Measurements from ENCODE around the gene VIPR1. TPM values are rescaled to one million over a fixed set of nuclear protein-coding genes. Genes with fewer than 3 reads are reported as not detected.

Gene VIPR1, protein sequence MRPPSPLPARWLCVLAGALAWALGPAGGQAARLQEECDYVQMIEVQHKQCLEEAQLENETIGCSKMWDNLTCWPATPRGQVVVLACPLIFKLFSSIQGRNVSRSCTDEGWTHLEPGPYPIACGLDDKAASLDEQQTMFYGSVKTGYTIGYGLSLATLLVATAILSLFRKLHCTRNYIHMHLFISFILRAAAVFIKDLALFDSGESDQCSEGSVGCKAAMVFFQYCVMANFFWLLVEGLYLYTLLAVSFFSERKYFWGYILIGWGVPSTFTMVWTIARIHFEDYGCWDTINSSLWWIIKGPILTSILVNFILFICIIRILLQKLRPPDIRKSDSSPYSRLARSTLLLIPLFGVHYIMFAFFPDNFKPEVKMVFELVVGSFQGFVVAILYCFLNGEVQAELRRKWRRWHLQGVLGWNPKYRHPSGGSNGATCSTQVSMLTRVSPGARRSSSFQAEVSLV
- 0.19 TPM for polyA plus RNA-seq (2013, experiment 1 of 2; ENCODE audit: insufficient read length)
- polyA plus RNA-seq (2013, experiment 2 of 2; ENCODE audit: insufficient read length) = 0.42 TPM

DNA sequence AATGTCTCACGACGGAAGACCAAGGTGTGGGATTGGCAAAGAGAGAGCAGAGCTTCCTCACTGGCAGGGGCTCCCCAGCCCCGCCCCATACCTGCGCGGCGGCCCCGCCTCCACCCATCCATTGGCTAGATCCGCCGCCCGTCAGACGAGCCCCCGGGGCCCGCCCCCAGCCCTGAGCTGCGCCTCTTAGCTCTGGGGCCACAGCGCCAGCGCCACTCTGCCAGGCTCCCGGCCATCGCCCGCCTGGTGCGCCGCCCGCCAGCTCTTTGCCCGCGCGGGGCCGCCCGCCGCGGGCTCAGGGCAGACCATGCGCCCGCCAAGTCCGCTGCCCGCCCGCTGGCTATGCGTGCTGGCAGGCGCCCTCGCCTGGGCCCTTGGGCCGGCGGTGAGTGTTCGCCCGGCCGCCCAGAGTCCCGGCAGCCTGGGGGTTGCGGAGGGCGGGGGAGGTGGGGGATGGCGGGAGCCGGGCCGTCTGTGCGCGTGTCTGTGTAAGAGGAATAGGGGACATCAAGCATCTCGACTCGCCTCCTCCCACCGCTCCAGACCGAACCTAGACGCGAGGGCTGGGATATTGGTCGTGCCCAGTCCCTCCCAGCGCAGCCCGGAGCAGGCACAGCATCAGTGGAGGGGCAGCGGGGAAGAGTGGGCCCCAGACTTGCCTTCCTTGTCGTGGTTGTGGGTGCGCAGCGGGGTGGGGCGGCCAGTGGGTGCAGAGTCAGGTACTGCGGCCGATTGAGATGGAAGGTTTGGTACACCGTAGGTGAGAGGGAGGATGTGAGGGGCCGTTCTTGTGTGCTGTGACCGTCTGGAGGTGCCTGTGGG, at the start of gene VIPR1:
TSS of gene VIPR1 (plus strand) at position 215 of the 822 bp plus-strand sequence. CDS start at position 308, 93 bp downstream.
- peak; percentile 46 for DNase-seq

DNA sequence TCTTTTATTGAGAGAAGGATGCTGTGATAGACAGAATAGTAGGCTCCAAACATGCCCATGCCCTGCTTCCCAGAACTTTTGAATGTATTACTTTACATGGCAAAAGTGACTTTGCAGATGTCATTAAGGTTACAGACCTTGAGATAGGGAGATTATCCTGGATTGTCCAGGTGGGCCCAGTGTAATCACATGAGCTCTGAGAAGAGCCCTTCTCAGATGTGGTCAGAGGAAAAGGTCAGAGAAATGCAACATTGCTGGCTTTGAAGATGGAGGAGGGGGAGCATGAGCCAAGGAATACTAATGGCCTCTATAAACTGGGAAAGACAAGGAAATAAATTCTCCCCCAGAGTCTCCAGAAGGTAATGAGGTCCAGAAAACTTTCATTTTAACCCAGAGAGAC, 46.2 kb upstream of the VIPR1 start:
- DNase-seq = no peak

DNA sequence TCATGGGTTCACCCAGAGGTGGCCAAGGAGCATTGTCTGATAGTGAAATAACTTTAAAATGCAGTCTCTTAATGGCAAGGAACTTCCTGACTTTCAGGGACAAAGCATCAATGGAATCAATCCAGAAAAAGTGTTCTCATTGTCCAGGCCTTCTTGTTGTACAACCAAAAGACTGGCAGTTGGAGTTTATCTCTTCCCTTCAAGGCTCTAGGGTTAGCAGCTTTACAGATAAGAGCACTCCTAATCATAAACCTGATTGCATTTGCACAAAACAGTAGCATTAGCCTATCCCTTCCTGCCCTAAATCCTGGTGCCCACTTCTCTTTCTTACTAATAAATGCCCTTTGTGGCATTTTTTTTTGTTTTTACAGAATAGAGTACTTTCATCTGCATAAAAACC, 43.3 kb upstream of the VIPR1 start:
- DNase-seq = no peak

DNA sequence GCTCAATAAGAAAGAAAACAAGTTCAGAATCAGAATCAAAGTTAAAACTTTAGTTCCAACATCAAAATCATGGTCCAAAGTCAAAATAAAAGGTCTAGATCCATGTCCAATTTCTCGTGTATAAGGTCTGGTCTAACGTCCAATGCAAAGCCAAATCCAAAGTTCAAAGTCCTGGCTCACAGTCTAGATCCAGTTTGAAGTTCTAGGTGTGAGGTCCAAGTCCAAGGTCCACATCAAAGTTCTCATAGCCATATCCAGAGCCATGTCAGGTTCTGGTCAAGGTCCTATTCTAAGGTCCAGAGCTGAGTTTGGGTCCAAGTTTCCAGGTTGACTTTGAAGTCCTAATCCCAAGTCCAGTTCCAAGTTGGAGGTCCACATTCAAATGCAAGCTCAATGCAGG, 40.7 kb upstream of the VIPR1 start:
- no peak for DNase-seq

DNA sequence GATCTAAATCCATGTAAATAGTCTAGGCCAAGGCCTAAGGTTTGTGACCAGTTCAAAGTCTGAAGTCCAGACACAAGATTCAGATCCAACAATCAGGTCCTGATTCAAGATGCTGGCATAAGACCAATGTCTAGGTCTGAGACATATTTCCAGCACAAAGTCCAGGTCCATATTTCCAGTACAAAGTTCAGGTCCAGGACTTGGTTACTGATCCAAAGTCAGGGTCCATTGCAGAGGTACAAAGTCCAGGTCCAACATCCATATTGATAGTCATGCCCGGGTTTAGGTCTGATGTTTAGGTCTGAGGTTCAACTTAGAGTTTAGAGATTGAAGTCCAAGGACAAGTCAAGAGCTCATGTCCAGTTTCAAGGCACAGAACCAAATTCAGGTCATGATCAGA, 39.4 kb upstream of the VIPR1 start:
- DNase-seq = no peak

DNA sequence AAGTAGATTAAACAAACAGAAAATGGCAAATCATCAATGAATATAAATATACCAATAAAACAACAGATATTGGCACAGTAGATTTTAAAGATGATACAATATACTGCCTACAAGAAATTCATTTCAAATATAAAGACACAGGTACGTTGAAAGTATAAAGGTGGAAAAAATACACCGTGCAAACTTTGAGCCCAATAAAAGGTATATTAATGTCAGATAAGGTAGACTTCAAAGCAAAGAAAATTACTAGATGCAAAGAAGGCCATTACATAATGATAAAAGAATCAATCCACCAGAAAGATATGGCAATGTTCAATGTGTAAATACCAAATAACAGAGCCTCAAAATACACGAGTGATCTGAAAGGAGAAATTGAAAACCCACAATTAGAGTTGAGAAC, 34.3 kb upstream of the VIPR1 start:
- no peak for DNase-seq

DNA sequence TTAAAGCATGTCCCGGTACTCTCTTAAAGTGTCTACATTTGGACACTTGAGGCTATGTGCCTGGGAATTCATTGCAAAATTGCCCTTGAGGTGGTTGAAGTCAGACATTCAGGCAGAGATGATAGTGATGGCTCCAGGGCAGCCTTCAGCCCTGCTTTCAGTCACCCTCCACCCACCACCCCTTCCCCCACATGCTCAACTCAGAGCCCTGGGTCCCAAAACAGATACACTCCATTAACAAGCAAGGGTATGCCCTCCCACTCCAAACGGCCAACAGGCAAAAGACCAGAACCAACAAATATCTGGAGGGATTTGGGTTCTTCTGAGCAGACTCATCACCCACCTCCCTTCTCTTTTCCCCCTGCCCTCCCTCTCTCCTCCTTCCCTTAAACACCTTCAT, 29.9 kb upstream of the VIPR1 start:
- no peak for DNase-seq

DNA sequence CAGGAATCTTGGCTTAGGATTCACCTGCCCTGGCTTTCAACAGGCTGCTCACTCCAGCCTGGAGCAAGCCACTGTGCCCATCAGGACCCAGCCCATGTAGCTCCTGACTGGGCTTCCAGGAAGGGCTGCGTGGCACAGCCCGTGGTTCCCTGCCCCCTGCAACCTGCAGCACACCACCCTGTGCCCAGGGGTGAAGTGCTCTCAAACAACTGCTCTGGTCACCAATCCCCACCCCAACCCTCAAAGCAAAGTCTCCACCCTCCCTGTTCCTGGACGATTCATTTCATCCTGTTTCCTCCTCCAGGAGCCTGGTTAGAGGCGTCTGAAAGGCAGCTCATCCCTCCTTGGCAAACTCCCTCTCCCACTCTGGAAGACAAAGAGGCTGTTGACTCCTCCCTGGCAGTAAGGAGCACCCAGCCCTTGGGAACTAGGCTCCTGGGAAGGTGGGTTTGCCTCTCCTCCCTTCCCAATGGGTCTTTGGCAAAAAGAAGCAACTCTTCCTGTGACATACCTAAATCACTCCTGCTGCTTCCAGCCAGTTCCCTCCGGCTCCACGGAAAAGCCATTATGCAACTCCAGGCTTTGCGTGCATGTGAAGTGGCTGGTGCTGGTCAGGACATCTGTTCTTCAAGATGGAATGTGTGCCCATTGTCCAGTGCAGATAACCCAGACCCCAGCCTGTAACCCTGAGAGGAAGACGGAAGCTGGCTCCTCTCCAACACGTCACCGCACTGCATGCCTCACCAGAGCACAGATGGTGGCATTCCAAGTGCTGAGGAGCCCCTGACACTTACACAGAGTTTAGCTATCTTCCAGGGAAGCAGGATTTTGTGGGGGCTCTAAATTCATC, 29.1 kb upstream of the VIPR1 start:
- DNase-seq = peak; percentile 39

DNA sequence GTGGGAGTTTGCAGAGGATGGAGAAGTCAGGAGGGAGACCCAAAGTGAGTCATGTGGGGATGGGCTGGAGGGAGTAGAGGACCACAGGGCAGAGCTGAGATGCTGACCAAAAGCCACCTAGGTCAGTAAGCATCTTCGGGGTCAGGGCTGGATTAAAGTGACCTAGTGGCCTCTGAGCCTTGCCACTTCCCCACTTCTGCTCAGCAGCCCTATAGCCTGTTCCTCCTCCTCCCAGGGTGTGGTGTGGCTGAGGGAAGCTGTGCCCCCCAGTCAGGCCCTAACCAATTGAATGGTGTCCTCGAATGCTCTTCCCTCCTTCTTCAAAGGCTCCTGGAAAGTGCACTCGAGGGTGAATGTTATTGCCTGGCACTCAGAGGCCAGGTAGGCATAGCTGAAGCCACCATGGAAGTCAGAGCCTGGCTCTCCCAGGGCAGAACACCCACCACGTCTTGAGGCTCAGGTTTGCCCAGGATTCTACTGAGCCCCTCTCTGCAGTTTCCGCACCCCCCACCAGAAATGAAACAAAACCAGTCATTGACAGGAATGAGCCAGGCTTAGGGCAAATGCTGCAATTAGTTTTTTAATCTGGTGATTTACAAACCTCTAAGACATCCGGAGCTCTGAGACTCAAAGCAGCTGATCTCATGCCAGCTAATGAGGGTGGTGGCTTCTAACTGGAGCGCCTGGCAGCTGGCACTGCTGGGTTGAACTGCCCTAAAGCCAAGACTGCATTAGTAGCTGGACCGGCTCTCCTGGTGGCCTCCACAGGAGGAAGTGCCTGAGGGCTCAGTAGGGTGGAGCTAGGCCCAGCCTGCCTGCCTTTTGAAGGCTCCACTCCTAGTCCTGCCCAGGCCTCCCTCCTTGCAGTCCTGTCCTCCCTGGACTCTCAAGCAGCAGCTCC, 26.0 kb upstream of the VIPR1 start:
- no peak for DNase-seq

DNA sequence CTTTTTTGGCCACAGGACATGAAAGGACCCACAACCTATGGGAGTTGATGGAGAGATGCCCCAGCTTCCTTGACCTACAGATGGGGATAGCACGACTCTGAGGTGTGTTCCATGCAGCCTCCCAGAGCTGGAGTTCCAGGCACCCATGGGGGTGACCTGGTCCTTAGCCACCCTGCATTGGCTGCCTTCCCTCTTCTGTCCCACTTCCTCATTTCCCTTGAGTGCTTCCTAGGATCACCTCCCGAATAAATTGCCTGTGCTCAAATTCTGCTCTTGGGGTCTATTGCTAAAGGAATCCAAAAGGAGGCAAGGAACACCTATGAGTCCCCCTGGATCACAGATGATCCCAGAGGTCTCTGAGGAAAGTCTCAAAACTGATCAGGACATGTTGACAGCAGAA, 24.7 kb upstream of the VIPR1 start:
- no peak for DNase-seq

DNA sequence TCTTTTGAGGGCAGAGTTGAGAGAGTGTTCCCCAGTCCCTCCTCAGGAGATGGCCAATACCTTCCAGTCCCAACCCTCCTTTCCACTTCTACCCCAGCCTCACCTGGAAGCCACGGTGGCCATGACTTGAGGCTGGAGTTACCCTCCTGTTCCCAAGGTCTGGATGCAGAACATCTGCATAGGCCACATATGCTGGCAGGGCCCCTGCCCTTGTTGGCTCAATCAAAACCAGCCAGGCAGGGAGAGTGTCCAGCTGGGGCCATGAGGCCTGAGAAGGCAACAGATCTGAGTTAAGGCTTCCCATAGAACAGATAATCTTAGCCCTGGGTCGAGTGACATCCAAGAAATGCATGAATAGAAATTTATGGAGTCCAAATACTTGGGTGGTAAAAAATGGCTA, 23.6 kb upstream of the VIPR1 start:
- DNase-seq = no peak

DNA sequence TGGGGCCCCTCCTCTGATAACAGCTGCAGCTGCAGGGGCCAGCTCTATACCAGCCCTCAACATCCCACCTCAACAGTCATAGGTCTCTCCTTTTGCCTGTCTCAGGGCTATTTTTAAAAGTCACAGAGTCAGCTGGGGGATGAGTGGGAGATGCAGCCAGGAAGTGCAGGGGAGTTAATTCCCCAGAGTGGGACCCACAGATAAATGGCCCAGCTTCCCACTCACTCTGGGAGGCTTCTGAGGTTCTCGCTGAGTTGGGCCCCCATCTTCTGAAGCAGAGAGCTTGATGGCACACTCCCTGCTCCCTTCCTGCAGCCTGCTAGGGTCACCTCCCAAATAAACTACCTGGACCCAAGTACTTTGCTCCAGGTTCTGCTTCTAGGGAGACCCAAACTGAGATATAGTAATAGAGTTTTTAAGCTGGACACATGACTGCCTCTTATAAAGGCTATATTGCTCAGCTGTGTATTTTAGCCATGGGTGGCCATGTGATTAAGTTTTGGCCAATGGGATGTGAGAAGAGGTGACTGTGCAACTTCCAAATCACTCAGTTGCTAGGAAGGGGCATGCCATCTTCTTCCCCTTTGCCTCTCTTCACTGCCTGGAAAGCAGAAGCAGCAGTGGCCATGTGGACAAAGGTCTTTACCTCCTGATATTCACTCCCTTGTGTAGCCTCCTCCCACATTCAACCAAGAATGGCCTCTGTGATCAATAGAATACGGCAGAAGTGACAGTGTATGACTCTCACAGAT, 15.5 kb upstream of the VIPR1 start:
- DNase-seq = no peak

DNA sequence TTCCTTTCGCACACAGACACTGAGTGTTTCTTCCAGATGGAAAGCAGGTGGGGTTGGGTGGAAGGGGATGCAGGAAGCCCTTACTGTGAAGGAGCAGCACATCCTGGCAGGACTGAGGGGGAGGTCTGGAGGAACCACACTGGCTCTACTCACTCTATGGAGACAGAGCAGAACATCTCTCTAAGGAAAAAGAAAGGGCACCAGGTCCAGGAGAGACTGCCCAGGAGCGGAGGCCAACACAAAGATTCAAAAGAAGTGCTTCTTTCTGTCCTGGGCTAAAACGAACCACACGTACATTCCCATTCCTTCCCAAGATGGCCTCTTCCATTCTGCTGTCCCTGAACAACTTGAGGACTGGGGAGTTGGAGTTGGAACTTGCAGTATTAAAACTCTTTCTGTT, 13.8 kb upstream of the VIPR1 start:
- no peak for DNase-seq

DNA sequence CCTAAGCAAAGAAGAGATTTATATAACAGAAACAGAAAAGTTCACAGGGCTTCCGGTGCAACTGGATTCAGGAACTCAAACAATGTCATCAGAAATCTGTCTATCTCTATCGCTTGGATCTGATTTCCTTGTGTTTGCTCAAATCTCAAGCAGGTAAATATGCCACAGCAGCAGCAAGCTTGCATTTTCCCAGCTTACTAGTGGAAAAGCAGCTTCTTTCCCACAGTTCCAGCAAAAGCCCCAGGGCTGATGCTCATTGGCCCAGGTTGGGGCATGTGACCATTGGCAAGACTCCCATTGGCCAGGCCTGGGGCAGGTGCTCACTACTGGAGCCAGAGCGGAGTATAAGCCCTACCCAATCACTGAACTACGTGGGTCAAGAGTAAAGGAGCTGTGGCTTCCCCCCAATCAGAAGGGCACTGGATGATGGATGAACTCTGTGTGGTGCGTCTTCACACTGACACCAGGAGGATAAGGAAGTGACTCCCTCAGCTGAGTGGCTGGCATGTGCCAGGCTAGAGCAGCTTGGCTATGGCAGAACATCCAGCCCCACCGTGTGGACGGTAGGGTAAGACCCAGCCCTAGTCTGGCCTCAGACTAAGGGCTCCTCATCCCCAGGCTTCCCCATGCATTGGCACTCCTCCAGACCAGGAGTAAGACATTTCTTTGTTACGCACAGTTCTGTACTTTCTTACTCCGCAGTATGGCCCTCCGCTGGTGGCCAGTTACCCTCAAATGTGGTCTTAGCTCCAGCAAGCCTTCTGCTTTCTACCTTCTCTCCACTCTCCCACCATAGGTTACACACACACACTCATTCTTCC, 13.1 kb upstream of the VIPR1 start:
- DNase-seq = no peak

DNA sequence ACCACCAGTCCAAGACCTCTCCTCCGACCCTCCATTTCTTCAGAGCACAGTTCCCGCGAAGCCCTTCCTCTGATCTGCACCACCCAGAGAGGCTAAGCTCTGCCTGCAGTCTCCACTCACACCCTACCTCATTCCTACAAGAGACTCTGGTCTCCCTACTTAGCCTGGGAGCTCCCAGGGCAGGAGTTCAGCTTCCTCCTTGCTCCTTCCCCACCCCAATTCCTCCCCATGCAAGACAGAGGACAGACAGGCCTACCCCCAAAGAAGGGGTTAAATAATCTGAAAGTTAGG, 12.6 kb upstream of the VIPR1 start:
- no peak for DNase-seq

DNA sequence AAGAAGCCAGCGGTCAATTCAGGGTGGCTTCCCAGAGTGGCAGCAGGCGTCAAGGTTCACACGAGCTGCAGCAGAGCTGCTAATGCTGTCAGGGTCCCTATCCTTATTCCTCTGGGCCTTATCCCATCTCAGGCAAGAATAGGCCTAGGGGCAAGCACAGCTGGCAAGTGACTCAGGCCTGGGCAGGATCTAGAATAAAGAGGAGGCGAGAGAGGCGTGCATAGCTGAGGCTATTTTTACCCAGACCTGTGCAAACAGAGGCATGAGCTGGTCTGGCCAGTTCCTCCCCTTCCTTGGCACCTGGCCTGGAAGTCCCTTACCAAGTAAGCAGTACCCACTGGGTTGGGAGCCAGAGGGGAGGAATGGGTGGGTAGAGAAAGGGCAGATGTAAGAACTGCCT, 12.2 kb upstream of the VIPR1 start:
- peak; percentile 42 for DNase-seq

DNA sequence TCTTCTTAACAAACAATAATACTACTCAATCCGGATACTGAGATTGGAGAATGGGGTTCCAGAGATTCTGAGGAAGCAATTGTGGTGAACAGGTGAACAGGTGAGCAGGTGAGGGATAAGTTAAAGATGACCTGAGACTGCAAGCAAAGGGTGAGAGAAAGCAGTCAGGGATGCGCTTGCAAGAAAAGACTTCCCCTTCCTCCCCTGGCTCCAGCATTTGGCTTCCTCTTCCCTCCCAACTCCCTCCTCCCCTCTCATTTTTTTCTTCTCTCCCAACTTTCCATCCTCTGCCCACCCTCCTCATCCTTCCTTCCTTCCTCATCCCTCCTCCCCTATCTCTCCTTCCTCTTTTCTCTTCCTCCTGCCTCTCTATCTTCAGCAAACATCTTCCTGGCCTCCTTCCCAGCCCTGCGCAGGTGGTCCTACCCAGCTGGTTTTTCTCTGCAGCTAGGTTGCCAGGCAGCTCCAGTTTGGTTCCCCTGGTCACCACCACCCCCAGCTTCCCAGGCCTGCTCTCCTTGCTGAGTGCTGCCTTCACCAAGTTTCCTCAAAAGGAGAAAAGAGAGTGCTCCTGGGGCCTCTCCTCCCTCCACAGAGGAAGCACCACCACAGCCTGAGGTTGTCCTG, 10.4 kb upstream of the VIPR1 start:
- no peak for DNase-seq

DNA sequence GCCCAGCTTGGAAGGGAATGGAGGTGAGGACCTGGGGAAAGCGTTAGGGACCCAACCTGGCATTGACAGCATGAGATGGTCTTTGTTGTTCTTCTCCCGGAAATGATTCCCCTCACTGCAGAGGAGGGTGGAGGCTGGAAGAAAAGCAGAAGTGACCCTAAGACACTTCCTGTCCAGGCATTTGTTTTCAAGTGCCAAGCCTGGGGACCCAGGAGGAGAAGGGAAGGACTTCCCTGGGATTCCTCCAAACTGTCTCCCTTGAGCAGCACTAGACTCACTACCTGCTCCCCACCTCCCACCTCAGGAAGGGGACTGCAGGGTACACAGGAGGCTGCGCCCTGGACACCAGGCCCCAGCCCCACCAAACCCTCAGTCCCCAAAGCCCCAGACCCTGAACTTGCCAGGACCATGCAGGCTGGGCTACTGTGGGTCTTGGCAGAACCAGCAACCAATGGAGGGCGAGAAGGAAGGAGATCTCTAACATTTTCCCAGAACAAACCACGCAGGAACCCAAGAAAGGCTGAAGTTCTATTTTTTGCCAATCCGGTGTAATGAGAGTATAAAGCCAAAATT, 9.8 kb upstream of the VIPR1 start:
- no peak for DNase-seq

DNA sequence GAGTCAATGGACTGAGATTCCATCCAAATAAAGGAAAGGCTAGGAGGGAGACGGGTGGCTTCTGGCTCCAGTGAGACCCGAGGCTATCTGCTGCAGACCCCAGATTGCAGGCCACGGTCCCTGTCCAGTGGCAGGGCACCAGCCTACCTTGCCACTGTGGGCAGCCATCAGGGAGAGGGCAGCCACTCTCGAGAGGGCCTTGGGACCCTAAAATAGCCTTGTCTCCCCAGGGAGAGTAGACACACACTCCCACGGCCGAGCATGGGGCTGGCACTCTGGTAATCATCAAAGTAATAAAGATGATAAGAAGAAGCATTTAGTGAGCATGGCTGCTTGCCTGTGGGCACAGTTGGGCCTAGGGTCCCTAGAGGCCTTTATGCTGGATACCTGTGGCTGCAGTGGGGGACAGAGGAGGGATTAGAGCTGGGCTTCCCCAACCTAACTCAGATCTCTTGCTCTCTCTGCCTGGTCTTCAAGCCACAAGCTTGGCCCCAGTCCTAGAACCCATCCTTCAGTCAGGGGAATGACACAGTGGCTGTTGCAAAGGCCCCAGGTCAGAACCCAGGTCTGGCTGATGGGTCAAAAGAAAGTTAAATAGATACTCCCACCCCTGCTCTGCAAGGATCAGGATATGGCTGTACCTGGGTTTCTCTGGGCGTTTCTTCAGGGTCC, 9.2 kb upstream of the VIPR1 start:
- DNase-seq = no peak

All from fibroblast of skin of back (primary cell).